Neural cell (in vitro differentiated cells): ENCODE data around the gene CHCHD3.

Experiments
- EP300 ChIP-seq: fragments of 450-650 bp; conservative IDR thresholded peaks from 2 replicates; pipeline ENCODE4 v1.6.1; 2014; ENCODE audit warnings: antibody characterized with exemption, mild to moderate bottlenecking, moderate library complexity; ENCODE audit not compliant: poor library complexity, severe bottlenecking
- POLR2AphosphoS5 ChIP-seq: IDR thresholded peaks from 2 replicates; pipeline ENCODE4 v1.6.1; 2012
- RAD21 ChIP-seq: fragments of 450-650 bp; conservative IDR thresholded peaks from 2 replicates; pipeline ENCODE4 v1.6.1; 2014; ENCODE audit warnings: antibody characterized with exemption, mild to moderate bottlenecking, moderate library complexity
- TAF1 ChIP-seq: IDR thresholded peaks from 2 replicates; pipeline ENCODE4 v1.6.1; 2012; ENCODE audit warnings: low read depth
- TF ChIP-seq, protein P1 (sequence below): fragments of 450-650 bp; IDR thresholded peaks from 2 replicates; pipeline ENCODE4 v1.5.1; 2014; ENCODE audit warnings: antibody characterized with exemption, mild to moderate bottlenecking, moderate library complexity; ENCODE audit not compliant: poor library complexity, severe bottlenecking
- TF ChIP-seq, protein P2 (sequence below): IDR thresholded peaks from 2 replicates; pipeline ENCODE4 v1.6.1; 2012; ENCODE audit warnings: borderline replicate concordance

DNA sequence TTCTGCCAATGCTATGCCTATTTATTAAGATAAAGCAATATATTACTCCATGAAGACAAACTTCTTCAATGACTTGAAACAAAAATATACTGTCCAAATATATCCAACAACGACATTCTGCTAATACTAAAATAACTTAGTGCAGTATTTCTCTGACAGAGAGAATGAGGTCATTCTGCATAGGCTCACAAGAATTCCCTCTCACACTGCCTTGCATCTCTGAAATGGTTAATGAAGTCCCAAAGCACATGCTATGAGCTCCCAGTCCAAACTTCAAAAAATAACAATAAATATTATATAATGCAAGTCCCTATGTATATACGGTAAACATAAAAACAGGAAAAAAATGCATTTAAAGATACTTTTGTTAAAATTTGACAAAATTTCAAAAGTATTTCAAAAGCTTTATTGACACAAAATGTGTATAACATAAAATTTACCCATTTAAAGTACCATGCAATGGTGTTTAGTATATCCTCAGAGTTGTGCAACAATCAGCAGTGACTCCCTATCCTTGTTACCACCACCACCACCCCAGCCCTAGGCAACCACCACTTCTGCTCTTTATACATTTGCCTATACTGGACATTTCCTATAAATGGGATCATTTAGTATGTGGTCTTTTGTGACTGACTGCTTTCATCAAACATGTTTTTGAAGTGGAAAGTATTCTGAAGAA, 27.6 kb downstream of the CHCHD3 start:
- TF ChIP-seq, protein P1, sequence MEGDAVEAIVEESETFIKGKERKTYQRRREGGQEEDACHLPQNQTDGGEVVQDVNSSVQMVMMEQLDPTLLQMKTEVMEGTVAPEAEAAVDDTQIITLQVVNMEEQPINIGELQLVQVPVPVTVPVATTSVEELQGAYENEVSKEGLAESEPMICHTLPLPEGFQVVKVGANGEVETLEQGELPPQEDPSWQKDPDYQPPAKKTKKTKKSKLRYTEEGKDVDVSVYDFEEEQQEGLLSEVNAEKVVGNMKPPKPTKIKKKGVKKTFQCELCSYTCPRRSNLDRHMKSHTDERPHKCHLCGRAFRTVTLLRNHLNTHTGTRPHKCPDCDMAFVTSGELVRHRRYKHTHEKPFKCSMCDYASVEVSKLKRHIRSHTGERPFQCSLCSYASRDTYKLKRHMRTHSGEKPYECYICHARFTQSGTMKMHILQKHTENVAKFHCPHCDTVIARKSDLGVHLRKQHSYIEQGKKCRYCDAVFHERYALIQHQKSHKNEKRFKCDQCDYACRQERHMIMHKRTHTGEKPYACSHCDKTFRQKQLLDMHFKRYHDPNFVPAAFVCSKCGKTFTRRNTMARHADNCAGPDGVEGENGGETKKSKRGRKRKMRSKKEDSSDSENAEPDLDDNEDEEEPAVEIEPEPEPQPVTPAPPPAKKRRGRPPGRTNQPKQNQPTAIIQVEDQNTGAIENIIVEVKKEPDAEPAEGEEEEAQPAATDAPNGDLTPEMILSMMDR, result no peak
- TF ChIP-seq POLR2AphosphoS5 (no peak), EP300 (no peak), TAF1 (no peak), RAD21 (no peak)
- TF ChIP-seq, protein P2, sequence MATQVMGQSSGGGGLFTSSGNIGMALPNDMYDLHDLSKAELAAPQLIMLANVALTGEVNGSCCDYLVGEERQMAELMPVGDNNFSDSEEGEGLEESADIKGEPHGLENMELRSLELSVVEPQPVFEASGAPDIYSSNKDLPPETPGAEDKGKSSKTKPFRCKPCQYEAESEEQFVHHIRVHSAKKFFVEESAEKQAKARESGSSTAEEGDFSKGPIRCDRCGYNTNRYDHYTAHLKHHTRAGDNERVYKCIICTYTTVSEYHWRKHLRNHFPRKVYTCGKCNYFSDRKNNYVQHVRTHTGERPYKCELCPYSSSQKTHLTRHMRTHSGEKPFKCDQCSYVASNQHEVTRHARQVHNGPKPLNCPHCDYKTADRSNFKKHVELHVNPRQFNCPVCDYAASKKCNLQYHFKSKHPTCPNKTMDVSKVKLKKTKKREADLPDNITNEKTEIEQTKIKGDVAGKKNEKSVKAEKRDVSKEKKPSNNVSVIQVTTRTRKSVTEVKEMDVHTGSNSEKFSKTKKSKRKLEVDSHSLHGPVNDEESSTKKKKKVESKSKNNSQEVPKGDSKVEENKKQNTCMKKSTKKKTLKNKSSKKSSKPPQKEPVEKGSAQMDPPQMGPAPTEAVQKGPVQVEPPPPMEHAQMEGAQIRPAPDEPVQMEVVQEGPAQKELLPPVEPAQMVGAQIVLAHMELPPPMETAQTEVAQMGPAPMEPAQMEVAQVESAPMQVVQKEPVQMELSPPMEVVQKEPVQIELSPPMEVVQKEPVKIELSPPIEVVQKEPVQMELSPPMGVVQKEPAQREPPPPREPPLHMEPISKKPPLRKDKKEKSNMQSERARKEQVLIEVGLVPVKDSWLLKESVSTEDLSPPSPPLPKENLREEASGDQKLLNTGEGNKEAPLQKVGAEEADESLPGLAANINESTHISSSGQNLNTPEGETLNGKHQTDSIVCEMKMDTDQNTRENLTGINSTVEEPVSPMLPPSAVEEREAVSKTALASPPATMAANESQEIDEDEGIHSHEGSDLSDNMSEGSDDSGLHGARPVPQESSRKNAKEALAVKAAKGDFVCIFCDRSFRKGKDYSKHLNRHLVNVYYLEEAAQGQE, result no peak
